HG02642 (cell line): ENCODE results near the gene FTO.
A peak's percentile ranks its signal among the peaks of the same experiment; 100 is the strongest.
"Not testable (repeated sequence)": the region's sequence is repeated elsewhere in the genome, so short reads cannot be mapped to it uniquely, and the experiment has no call there.

Experiments used
- ATAC-seq: cut with Tn5 transposase; IDR thresholded peaks from one replicate; pipeline ENCODE4 v1.9.1; 2021; ENCODE audit warnings: mild to moderate bottlenecking; ENCODE audit not compliant: unreplicated experiment, poor library complexity

FTO gene

GRCh38 chr16:54180421-54181359 lies 476.7 kb downstream of the FTO start:
- no peak for ATAC-seq

- not testable (repeated sequence) for ATAC-seq
Measured at GRCh38 chr16:54181683-54182329, 477.9 kb downstream of the FTO start.

- no peak for ATAC-seq
Measured at GRCh38 chr16:54185045-54185444, 481.1 kb downstream of the FTO start.

GRCh38 chr16:54191163-54191562 lies 487.2 kb downstream of the FTO start:
- ATAC-seq: no peak

- ATAC-seq: no peak
Measured at GRCh38 chr16:54191592-54191991, 487.6 kb downstream of the FTO start.

GRCh38 chr16:54193013-54193664 lies 489.2 kb downstream of the FTO start:
- ATAC-seq: no peak

- peak; percentile 94 for ATAC-seq
Measured at GRCh38 chr16:54193665-54194333, 489.8 kb downstream of the FTO start.

- no peak for ATAC-seq
Measured at GRCh38 chr16:54194334-54194743, 490.4 kb downstream of the FTO start.

- ATAC-seq: no peak
Measured at GRCh38 chr16:54197758-54198157, 493.8 kb downstream of the FTO start.

- ATAC-seq: no peak
Measured at GRCh38 chr16:54199487-54200160, 495.7 kb downstream of the FTO start.

GRCh38 chr16:54200161-54200534 lies 496.2 kb downstream of the FTO start:
- no peak for ATAC-seq

- ATAC-seq: no peak
Measured at GRCh38 chr16:54200720-54201119, 496.8 kb downstream of the FTO start.

- no peak for ATAC-seq
Measured at GRCh38 chr16:54201200-54201599, 497.2 kb downstream of the FTO start.
